Islet of Langerhans (tissue), 1 donor: ENCODE data around the gene SMAD6.

ENCODE experiments used
- FAIRE-seq: peaks from one replicate; lab custom pipeline; 2011; peaks lifted over from hg19 to GRCh38; lab: Jason Lieb, UNC

The SMAD6 gene

DNA sequence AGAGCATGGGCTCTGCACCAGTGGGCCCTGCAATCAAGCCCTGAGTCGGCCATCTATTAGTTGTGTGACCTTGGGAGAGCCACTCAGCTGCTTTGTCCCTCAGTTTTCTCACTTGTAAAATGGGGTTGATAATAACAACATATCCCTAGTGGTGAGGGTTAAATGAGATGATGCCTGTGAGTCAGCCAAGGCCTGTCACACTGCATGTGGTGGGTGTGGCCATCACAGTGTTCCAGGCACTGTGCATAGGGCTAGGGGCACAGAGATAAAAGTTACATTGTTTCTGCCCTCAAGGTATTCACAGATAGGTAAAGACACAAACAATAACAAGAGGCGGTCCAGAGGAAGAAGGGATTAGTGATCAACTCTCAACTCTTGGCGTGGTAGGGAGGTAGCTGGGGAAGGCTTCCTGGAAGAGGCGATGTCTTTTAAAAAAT, 19.5 kb downstream of the SMAD6 start:
- no peak for FAIRE-seq

DNA sequence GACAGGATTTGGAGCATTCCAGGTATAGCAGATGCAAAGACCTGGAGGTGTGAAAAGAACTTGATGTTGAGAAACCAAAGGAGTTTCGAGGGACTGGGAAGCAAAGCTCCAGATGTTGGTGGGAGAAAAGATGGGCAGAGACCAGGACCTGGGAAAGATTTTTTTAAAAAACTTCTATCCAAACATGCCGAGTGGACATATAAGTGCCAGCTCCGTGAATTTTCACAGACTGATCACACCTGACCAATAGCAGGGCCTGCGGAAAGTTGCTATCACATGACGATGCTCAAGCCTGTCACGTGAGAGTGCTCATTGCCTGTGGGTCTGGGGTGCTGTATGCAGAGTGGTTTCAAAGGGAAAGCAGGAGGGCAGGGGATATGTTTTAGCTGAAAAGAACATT, 19.9 kb downstream of the SMAD6 start:
- FAIRE-seq, result no peak

- FAIRE-seq, result no peak
Observed at GRCh38 chr15:66722757-66723540, 20.9 kb downstream of the SMAD6 start.

DNA sequence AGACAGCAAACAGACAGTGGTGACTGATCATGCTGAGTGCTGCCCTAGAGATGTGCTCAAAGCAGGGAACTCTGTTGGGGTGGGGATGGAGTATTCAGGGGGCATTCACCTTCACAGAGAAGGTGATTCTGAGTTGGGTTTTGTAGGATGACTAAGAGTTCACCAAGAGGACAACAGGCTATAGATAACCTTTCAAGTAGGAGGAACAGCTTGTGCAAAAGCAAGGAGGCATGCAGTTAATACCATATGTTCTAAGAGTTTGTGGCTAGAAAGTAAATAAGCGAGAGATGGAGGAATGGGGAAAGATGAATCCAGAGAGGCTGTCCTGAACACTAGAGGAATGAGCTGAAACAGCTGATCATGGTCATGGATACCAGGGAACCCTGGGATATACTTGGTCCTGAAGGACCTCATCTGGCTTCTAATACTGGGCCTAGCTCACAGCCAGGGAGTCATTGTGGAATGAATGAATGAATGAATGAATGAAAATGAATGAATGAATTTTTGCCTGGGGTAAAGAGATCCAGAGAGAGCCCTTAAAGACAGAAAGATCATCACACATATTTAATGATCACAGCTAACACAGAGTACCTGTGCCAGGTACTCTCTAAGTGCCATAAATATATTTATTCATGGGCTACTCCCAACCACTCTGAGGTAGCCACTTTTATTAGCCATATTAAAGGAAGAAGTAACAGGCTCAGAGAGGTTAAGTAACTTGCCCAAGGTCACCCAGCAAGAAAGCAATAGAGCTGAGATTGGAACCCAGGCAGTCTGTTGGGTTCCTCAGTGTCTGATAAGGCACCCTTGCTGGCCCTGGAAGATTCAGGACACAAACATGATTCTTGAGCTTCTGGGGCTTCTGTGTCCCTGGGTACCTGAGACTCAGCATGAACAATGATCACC, 22.0 kb downstream of the SMAD6 start:
- FAIRE-seq, result no peak

DNA sequence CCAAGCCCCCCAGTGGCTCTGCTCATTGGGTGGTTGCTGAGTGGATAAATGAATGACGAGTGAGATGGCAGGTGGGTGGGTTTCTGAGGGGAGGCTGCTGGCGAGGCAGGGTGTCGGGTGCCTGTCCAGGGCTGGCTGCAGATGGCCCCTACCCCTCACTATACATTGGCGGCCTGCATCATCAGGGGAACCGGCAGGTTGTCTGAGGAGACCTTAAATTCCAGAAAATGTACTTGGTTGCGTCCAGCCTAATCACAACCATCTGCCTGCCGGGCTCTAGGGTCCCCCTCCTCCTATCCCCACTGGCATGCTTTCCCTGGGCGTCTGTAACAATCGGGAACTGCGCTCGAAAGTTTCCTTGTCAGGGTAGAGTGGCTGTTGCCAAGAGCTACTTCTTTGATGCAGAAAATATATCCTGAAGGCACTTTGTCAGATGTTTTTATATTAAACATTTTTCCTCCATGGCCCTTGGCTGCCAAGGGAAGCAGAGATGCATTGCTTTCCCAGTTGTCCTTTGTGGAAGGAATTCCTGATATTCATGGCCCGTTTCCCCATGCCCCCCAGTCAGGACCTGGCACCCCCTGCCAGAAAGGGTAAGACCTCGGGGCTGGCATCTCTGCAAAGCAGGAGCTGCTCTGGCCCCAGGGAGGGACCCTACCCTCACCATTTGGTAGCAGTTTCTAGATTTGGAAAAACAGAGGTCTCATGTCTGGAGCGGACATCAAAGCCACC, 22.9 kb downstream of the SMAD6 start:
- no peak for FAIRE-seq

DNA sequence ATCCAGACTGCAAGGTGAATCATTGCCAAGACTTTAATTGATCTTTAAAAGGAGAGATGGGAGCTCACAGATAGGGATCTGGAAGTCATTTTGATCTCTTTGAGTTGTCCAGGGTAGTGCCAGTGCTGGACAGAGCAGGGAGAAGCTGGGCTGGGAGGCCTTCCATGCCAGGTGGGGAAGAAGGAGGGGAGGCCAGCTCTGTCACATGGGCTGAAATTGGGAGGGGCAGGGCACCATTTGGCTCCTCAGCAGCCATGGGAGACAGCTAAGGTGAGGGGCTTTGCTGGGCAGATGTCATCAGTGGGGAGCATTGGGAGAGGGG, 23.4 kb downstream of the SMAD6 start:
- no peak for FAIRE-seq

- no peak for FAIRE-seq
Observed at GRCh38 chr15:66726386-66726785, 24.4 kb downstream of the SMAD6 start.

GRCh38 chr15:66729331-66729951, 27.4 kb downstream of the SMAD6 start:
- no peak for FAIRE-seq

DNA sequence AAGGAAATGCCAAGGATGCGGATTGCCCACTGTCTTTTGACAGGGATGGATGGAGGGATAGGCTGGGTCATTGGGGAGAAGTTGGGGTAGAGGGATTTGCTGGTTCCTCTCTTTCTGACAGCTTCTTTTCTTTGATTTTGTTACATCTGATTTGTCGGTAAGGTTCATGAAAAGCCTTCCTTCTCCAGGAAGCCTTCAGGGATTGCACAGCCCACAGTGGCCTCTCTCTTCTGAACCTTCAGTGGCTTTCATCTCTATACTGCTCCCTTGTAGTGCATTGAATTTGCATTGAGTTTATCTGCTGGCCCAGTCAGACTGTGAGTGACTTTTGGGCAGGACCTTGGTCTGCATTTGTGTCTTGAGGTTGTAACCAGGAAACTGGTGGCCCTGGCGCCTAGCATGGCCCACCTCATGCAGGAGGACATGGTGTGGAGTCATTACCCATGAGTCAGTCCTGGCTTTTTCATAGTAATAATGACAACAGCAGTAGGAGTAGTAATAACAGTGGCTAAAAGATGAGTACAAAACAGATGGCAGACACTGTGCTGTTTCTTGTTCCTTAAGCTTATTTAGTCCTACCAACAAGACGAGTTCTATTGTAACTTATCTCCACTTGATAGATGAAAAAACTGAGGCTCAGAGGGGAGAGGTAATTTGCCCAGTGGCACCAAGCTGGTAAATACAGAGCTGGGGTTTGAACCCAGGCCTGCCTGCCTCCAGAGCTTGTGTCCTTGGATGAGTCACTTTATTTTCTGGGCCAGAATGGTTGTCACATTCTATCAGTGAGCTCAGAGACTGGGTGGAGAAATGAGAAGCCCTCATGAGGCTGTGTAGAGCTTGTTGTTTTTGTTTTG, 28.4 kb downstream of the SMAD6 start:
- no peak for FAIRE-seq

DNA sequence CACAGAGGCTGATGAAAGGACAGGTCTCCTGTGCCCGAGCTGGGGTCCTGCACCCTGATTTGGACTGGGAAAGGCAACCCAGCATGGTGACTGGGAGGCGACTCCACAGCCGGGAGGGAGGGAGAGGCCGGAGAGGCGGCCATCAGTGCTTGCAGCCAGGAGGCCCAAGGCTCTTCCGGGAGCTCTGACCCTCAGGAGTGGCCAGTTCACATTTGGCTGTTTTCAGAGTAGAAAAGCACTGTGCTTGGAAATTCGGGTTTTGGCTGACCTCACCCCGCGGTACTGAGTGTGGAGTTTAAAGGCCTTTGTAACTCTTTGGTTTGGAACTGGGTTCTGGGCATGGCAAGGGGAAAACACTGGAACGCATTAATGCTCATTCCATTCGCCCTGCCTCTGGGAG, 31.9 kb downstream of the SMAD6 start:
- no peak for FAIRE-seq

GRCh38 chr15:66734961-66735908, 33.2 kb downstream of the SMAD6 start:
- FAIRE-seq, result no peak

DNA sequence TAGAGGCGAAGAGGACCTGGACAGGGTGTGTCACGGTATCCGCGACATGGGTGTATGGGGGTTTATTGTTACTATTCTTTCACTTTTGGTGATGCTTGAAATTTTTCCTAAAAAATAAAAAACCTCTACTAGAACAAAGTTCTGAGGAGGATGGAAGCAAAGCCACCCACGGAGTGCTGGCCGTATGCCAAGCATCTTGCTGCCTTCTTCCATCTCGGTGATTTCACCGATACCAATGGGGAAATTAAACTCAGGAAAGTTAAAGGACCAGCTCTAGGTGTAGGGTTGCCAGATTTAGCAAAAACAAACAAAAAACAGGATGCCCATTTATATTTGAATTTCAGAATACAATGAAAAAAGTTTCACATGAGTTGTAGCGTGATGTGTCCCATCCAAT, 33.9 kb downstream of the SMAD6 start:
- FAIRE-seq, result no peak

DNA sequence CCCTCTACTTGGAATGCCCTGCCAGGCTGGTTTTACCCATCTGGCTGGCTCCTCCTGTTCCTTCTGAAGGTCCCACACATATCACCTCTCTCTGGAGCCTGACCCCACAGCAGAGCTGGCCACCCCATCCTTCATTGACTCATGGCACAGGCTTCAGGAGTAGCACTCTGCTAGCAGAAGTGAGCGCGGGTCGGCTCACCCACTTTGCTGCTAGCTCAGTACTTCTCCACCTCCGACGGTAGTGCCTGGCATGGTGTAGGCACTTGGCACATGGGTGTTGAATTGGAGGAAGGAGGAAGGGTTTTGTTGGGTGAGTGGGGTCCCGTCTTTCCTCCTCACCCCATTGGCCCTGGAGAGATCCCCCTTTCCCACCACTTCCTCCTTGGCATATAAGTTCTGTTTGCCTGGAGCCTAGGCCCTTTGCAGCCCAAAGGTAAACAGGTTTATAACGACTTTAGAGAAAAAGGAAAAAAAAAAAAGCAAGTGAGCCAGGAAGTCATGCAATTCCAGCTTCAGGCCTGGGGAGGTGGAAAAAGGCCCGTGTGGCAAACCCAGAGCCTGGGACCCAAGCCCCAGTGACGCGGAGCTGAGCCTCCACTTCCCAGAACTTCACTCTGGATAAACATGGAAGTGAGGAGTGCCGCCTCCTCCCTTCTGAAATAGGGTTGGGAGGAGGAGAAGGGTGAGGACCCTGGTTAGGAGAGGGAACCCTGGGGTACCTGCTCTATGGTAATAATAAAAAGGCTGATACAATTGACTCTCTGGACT, 35.4 kb downstream of the SMAD6 start:
- FAIRE-seq, result no peak

GRCh38 chr15:66738116-66738515, 36.1 kb downstream of the SMAD6 start:
- FAIRE-seq, result no peak

GRCh38 chr15:66738595-66738994, 36.6 kb downstream of the SMAD6 start:
- FAIRE-seq, result no peak

DNA sequence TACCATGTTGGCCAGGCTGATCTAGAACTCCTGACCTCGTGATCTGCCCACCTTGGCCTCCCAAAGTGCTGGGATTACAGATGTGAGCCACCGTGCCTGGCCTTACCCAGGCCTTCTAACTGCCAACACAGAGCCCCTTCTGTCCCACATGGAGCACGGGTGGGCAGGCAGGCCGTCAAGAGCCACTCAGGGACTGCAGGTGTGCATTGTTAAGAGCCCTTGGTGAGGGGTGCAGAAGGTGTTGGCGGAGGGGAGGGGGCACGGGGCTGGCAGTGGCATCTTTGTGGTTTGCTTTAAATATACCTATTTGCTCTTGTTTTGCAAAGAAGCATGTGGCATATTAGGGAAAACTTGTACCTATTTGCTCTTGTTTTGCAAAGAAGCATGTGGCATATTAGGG, 37.3 kb downstream of the SMAD6 start:
- FAIRE-seq, result no peak

DNA sequence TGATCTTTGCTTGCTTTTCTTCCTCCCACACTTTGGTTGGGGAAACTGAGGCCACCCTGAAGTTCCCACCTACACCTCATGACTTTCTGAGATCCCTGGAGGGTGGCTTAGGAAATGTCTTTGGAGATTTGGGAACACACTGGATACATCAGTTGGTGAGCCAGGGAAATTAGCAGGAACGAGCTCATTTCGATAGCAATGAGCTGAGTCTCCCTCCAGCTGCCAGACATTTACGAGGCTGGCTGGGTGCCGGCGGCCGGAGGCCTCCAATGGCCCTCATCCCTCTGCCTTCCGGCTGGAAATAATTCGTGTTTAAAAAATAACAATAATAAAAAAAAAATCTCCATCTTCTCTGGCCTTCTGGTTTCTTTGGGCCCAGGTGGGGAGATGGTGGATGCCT, 38.8 kb downstream of the SMAD6 start:
- FAIRE-seq, result no peak

DNA sequence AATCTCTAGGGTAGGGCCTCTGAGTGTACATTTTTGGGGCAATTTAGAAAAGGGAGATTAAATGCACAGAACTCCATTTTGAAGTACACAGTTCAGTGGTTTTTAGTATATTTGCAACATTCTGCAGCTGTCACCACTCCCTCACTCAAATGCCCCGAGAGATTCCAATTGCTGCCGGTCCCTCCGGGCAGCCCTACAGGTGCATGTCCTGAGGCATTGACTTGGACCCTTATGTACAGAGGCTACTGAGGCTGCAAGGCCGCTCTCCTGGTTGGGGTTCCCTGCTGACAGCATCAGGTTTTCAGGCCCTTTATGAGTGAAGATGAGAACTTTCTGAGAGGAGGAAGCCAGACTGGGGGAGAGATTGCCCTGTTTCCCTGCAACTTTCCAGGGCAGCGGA, 39.6 kb downstream of the SMAD6 start:
- FAIRE-seq, result no peak

- FAIRE-seq, result no peak
Observed at GRCh38 chr15:66742286-66742685, 40.2 kb downstream of the SMAD6 start.

GRCh38 chr15:66743204-66743603, 41.2 kb downstream of the SMAD6 start:
- FAIRE-seq, result no peak
